ENCODE data around the gene OGFOD2. TPM values are rescaled to one million over a fixed set of nuclear protein-coding genes. Genes with fewer than 3 reads are reported as not detected.

The OGFOD2 gene
- total and polyA plus RNA-seq, 9 of the 15 experiments (the other 6 are each of a cell fraction or from before 2014, with no cell fraction given), result 1.4 to 111 (median 18.5) TPM

GRCh38 chr12:122984612-122985337, 9.7 kb downstream of the OGFOD2 start (continued):
- no peak for TF ChIP-seq TSHZ1 (CRISPR knock-in tag; IDR thresholded peaks at IDR 0.05)
- no peak for TF ChIP-seq MAZ (CRISPR knock-in tag; conservative IDR thresholded peaks at IDR 0.05 in 1 of 2, IDR thresholded peaks at IDR 0.05 in 1 of 2)
- TF ChIP-seq KAT7 (CRISPR knock-in tag; IDR thresholded peaks at IDR 0.05; ENCODE audit: borderline replicate concordance), result 0 out of 2 replicates have a peak, but pooled peaks have one; percentile 51
- TF ChIP-seq NUFIP1 (IDR thresholded peaks at IDR 0.05; ENCODE audit: partially characterized antibody), result no peak
- TF ChIP-seq PURB (CRISPR knock-in tag; IDR thresholded peaks at IDR 0.05; ENCODE audit: low read depth), result no peak
- TF ChIP-seq MEF2D (tag; conservative IDR thresholded peaks at IDR 0.05; ENCODE audit: low read depth), result no peak
- TF ChIP-seq BHLHE40 (IDR thresholded peaks at IDR 0.05; ENCODE audit: low read length), result no peak
- peak; percentile 84 for TF ChIP-seq EGR1 (conservative IDR thresholded peaks at IDR 0.05)
- peak; percentile 70 for TF ChIP-seq ELF1 (tag; IDR thresholded peaks at IDR 0.05)
- no peak for TF ChIP-seq MCM2 (IDR thresholded peaks at IDR 0.05; ENCODE audit: low read depth)
- peak; percentile 42 for TF ChIP-seq GABPA (tag; conservative IDR thresholded peaks at IDR 0.05; ENCODE audit: low read depth)
- TF ChIP-seq PCBP1 (IDR thresholded peaks at IDR 0.05; ENCODE audit: low read depth, low read length, poor library complexity, severe bottlenecking), result no peak
- TF ChIP-seq ZBTB11 (CRISPR knock-in tag; IDR thresholded peaks at IDR 0.05), result peak in 1 of 3 experiments; percentile 24; a peak in 1 of 6 replicates
- TF ChIP-seq POLR2G (IDR thresholded peaks at IDR 0.05; ENCODE audit: low read depth, low read length), result peak; percentile 72
- no peak for TF ChIP-seq ZNF224 (CRISPR knock-in tag; IDR thresholded peaks at IDR 0.05)
- no peak for TF ChIP-seq SRSF7 (optimal IDR thresholded peaks at IDR 0.05; ENCODE audit: low read depth, low read length)
- no peak for TF ChIP-seq XRCC5 (IDR thresholded peaks at IDR 0.05; ENCODE audit: low read depth, low read length)
- no peak for TF ChIP-seq U2AF2 (optimal IDR thresholded peaks at IDR 0.05; ENCODE audit: low read depth, low read length)
- TF ChIP-seq GABPB1 (CRISPR knock-in tag; IDR thresholded peaks at IDR 0.05), result peak; percentile 46; the same call in 1 of the 2 replicates
- no peak for TF ChIP-seq ERF (CRISPR knock-in tag; IDR thresholded peaks at IDR 0.05)
- TF ChIP-seq ZNF57 (CRISPR knock-in tag; IDR thresholded peaks at IDR 0.05), result no peak
- TF ChIP-seq ZNF75A (CRISPR knock-in tag; IDR thresholded peaks at IDR 0.05), result no peak

Data from K562 (cell line).